ENCODE results near the gene ADD1.
"Not testable (repeated sequence)": the region's sequence is repeated elsewhere in the genome, so short reads cannot be mapped to it uniquely, and the experiment has no call there.

Gene ADD1

GRCh38 chr4:2945619-2946604 is 102.3 kb downstream of the ADD1 start:
- H3K9me3 ChIP-seq (ENCODE audit: control insufficient read depth, insufficient read depth, low read length); H3K27me3 ChIP-seq (ENCODE audit: control insufficient read depth, insufficient read depth, low read length); H3K9ac ChIP-seq (ENCODE audit: low read depth, low read length); H3K4me1 ChIP-seq (ENCODE audit: control insufficient read depth, insufficient read depth, low read length); H3K27ac ChIP-seq (ENCODE audit: low read depth, low read length); H3K4me3 ChIP-seq (ENCODE audit: low read depth, low read length): not testable (repeated sequence)
- peaks cover 95% of the 10 kb centered on the region for H3K36me3 ChIP-seq (ENCODE audit: control insufficient read depth, insufficient read depth, low read length)

GRCh38 chr4:2946812-2947600 is 103.4 kb downstream of the ADD1 start:
- no peak overlapping the region for H3K27ac ChIP-seq (ENCODE audit: low read depth, low read length)
- H3K9ac ChIP-seq (ENCODE audit: low read depth, low read length), result no peak overlapping the region
- no peak overlapping the region for H3K4me3 ChIP-seq (ENCODE audit: low read depth, low read length)
- H3K9me3 ChIP-seq (ENCODE audit: control insufficient read depth, insufficient read depth, low read length), result no peaks in the 10 kb centered on the region
- H3K27me3 ChIP-seq (ENCODE audit: control insufficient read depth, insufficient read depth, low read length), result no peaks in the 10 kb centered on the region
- H3K36me3 ChIP-seq (ENCODE audit: control insufficient read depth, insufficient read depth, low read length), result peaks cover 94% of the 10 kb centered on the region
- no peaks in the 10 kb centered on the region for H3K4me1 ChIP-seq (ENCODE audit: control insufficient read depth, insufficient read depth, low read length)

GRCh38 chr4:2947926-2948325 is 104.3 kb downstream of the ADD1 start:
- H3K27ac ChIP-seq (ENCODE audit: low read depth, low read length), result no peak overlapping the region
- H3K4me1 ChIP-seq (ENCODE audit: control insufficient read depth, insufficient read depth, low read length), result no peaks in the 10 kb centered on the region
- no peaks in the 10 kb centered on the region for H3K27me3 ChIP-seq (ENCODE audit: control insufficient read depth, insufficient read depth, low read length)
- H3K36me3 ChIP-seq (ENCODE audit: control insufficient read depth, insufficient read depth, low read length), result peaks cover 95% of the 10 kb centered on the region
- H3K9ac ChIP-seq (ENCODE audit: low read depth, low read length), result no peak overlapping the region
- no peak overlapping the region for H3K4me3 ChIP-seq (ENCODE audit: low read depth, low read length)
- no peaks in the 10 kb centered on the region for H3K9me3 ChIP-seq (ENCODE audit: control insufficient read depth, insufficient read depth, low read length)

GRCh38 chr4:2948895-2949781 is 105.5 kb downstream of the ADD1 start:
- peaks cover 95% of the 10 kb centered on the region for H3K36me3 ChIP-seq (ENCODE audit: control insufficient read depth, insufficient read depth, low read length)
- no peaks in the 10 kb centered on the region for H3K9me3 ChIP-seq (ENCODE audit: control insufficient read depth, insufficient read depth, low read length)
- H3K27me3 ChIP-seq (ENCODE audit: control insufficient read depth, insufficient read depth, low read length), result no peaks in the 10 kb centered on the region
- no peak overlapping the region for H3K9ac ChIP-seq (ENCODE audit: low read depth, low read length)
- H3K27ac ChIP-seq (ENCODE audit: low read depth, low read length), result no peak overlapping the region
- no peak overlapping the region for H3K4me3 ChIP-seq (ENCODE audit: low read depth, low read length)
- H3K4me1 ChIP-seq (ENCODE audit: control insufficient read depth, insufficient read depth, low read length), result no peaks in the 10 kb centered on the region

- Histone ChIP-seq H3K4me3 (ENCODE audit: low read depth, low read length) (no peak overlapping the region), H3K9ac (ENCODE audit: low read depth, low read length) (no peak overlapping the region), H3K27me3 (ENCODE audit: control insufficient read depth, insufficient read depth, low read length) (no peaks in the 10 kb centered on the region), H3K36me3 (ENCODE audit: control insufficient read depth, insufficient read depth, low read length) (peaks cover 96% of the 10 kb centered on the region), H3K4me1 (ENCODE audit: control insufficient read depth, insufficient read depth, low read length) (no peaks in the 10 kb centered on the region), H3K9me3 (ENCODE audit: control insufficient read depth, insufficient read depth, low read length) (no peaks in the 10 kb centered on the region), H3K27ac (ENCODE audit: low read depth, low read length) (no peak overlapping the region)
Measured at GRCh38 chr4:2949782-2950125, 106.1 kb downstream of the ADD1 start.

GRCh38 chr4:2950221-2950989 is 106.8 kb downstream of the ADD1 start:
- Histone ChIP-seq H3K4me1 (ENCODE audit: control insufficient read depth, insufficient read depth, low read length) (no peaks in the 10 kb centered on the region), H3K9me3 (ENCODE audit: control insufficient read depth, insufficient read depth, low read length) (peaks cover under 1% of the 10 kb centered on the region), H3K9ac (ENCODE audit: low read depth, low read length) (no peak overlapping the region), H3K27ac (ENCODE audit: low read depth, low read length) (no peak overlapping the region), H3K27me3 (ENCODE audit: control insufficient read depth, insufficient read depth, low read length) (no peaks in the 10 kb centered on the region), H3K4me3 (ENCODE audit: low read depth, low read length) (no peak overlapping the region), H3K36me3 (ENCODE audit: control insufficient read depth, insufficient read depth, low read length) (peaks cover 91% of the 10 kb centered on the region)

- peaks cover 23% of the 10 kb centered on the region for H3K9me3 ChIP-seq (ENCODE audit: control insufficient read depth, insufficient read depth, low read length)
- peaks cover 93% of the 10 kb centered on the region for H3K36me3 ChIP-seq (ENCODE audit: control insufficient read depth, insufficient read depth, low read length)
- no peak overlapping the region for H3K9ac ChIP-seq (ENCODE audit: low read depth, low read length)
- H3K27ac ChIP-seq (ENCODE audit: low read depth, low read length), result no peak overlapping the region
- H3K27me3 ChIP-seq (ENCODE audit: control insufficient read depth, insufficient read depth, low read length), result no peaks in the 10 kb centered on the region
- no peaks in the 10 kb centered on the region for H3K4me1 ChIP-seq (ENCODE audit: control insufficient read depth, insufficient read depth, low read length)
- no peak overlapping the region for H3K4me3 ChIP-seq (ENCODE audit: low read depth, low read length)
Measured at GRCh38 chr4:2953496-2953895, 109.9 kb downstream of the ADD1 start.

- H3K9me3 ChIP-seq (ENCODE audit: control insufficient read depth, insufficient read depth, low read length), result peaks cover 23% of the 10 kb centered on the region
- no peak overlapping the region for H3K27ac ChIP-seq (ENCODE audit: low read depth, low read length)
- no peaks in the 10 kb centered on the region for H3K27me3 ChIP-seq (ENCODE audit: control insufficient read depth, insufficient read depth, low read length)
- no peaks in the 10 kb centered on the region for H3K4me1 ChIP-seq (ENCODE audit: control insufficient read depth, insufficient read depth, low read length)
- no peak overlapping the region for H3K4me3 ChIP-seq (ENCODE audit: low read depth, low read length)
- peaks cover 87% of the 10 kb centered on the region for H3K36me3 ChIP-seq (ENCODE audit: control insufficient read depth, insufficient read depth, low read length)
- no peak overlapping the region for H3K9ac ChIP-seq (ENCODE audit: low read depth, low read length)
Measured at GRCh38 chr4:2954358-2955185, 110.9 kb downstream of the ADD1 start.

GRCh38 chr4:2955186-2956044 is 111.8 kb downstream of the ADD1 start:
- not testable (repeated sequence) for H3K27ac ChIP-seq (ENCODE audit: low read depth, low read length); H3K27me3 ChIP-seq (ENCODE audit: control insufficient read depth, insufficient read depth, low read length); H3K9ac ChIP-seq (ENCODE audit: low read depth, low read length); H3K4me1 ChIP-seq (ENCODE audit: control insufficient read depth, insufficient read depth, low read length)
- H3K9me3 ChIP-seq (ENCODE audit: control insufficient read depth, insufficient read depth, low read length), result peaks cover 23% of the 10 kb centered on the region
- H3K36me3 ChIP-seq (ENCODE audit: control insufficient read depth, insufficient read depth, low read length), result peaks cover 78% of the 10 kb centered on the region
- H3K4me3 ChIP-seq (ENCODE audit: low read depth, low read length), result peak overlapping the region; percentile 37; the same call in 1 of the 2 replicates

Data from HUES48 (cell line).